HTR-8/SVneo (cell line): ENCODE results near the gene SLC16A9.
"Not testable (repeated sequence)": the region's sequence is repeated elsewhere in the genome, so short reads cannot be mapped to it uniquely, and the experiment has no call there.

Experiments used
- DNase-seq: peaks from one replicate; pipeline ENCODE4 v3.0.0; 2011; ENCODE audit warnings: low spot score, mixed read lengths; ENCODE audit not compliant: insufficient read length
- FAIRE-seq: peaks from 2 replicates; lab custom pipeline; 2011; peaks lifted over from hg19 to GRCh38; lab: Jason Lieb, UNC

Gene SLC16A9, protein sequence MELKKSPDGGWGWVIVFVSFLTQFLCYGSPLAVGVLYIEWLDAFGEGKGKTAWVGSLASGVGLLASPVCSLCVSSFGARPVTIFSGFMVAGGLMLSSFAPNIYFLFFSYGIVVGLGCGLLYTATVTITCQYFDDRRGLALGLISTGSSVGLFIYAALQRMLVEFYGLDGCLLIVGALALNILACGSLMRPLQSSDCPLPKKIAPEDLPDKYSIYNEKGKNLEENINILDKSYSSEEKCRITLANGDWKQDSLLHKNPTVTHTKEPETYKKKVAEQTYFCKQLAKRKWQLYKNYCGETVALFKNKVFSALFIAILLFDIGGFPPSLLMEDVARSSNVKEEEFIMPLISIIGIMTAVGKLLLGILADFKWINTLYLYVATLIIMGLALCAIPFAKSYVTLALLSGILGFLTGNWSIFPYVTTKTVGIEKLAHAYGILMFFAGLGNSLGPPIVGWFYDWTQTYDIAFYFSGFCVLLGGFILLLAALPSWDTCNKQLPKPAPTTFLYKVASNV

DNA sequence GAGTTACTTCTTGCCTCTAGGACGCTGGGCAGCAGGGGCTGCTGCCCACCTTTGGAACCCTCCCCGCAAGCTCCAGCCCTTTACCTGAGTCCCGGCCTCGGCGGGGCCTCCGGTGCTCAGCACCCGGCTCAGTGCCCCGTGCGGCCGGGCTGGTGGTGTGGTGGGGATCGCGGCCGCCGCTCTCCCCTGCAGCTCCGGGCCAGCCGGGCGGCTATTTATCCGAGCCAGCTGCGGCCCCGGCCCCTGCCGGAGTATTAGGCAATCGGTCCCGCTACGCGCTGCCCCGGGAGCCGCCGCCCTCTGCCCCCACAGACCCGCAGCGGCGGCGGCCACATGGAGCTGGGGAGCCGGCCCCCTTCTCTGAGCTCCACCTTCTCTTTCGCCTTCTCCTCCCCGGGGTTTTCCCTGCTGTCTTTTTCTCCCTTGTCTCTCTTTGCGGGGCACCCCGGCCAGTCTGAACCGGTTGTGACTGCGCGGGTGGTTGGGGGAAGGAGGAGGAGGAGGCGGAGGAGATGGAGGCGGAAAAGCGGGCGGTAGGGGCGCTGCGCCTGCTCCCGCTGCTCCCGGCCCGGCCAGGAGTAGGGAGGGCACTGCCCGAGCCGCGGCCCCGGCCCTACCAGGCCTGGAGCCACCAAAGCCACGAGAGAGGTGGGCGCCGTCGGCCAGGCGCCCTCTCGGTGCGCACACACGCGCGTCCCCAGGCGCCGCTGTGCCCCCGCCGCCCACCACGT is at the start of gene SLC16A9:
Gene SLC16A9, minus strand, starts transcription at position 456 of the 731 bp plus-strand sequence. CDS start 25,559 bp downstream, outside the sequence.
- no peak for FAIRE-seq
- peak; percentile 46 for DNase-seq

DNA sequence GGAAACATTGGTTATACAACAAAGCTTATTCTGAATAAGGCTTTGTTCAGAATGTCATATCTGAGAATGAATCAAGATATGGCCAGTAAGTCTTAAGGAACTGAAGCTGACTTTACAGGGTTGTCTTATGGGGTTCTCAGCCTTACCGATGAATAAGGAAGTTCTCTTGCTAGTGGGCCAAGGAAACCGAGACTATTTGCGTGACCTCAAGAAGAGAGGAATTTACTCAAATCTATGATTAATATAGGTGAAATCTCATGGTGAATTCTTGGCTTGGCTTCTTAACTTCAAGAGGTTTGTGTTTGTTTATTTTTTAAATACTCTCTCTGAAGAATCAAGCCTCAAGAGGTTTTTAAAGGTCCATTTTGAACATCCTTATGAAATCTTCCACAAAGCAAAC is 48.3 kb upstream of the SLC16A9 start:
- no peak for FAIRE-seq
- no peak for DNase-seq

DNA sequence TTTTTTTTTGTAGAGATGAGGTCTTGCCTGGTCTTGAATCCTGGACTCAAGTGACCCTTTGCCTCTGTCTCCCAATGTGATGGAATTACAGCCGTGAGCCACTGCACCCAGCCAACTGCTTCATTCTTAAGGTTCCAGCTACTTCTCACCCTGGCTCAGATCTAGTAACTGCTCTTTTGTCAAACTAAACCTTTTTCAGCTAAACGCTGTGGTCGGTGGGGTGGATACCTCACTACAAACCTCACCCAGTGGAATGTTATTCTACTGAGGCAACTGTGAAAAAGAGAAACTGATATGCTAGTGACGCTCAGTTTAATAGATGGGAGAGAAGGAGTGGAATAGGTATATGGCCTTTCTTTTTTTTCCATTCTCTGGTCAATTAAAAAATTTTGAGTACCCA is 45.3 kb upstream of the SLC16A9 start:
- no peak for FAIRE-seq
- DNase-seq: no peak

DNA sequence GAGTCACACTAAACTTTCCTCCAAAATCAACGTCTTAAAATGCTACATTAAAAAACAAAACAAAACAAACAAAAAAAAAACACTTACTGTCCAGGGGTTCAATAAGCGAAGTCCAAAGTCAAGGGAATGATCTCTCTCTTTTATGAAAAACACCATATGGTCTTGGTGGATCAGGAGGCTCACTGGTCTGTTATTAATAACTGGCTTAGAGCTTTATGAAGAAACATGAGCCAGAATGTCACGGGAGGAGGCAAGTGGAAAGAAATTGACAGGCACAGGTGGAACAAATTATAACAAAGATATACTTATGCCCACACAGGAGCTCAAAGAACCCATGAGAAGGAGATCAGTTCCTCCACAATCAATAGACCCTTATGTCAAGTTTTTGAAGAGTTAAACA is 43.6 kb upstream of the SLC16A9 start, which contains the start of gene MRLN:
Gene MRLN, minus strand, starts transcription at position 189 of the 400 bp plus-strand sequence.
- FAIRE-seq (no peak), DNase-seq (no peak)

DNA sequence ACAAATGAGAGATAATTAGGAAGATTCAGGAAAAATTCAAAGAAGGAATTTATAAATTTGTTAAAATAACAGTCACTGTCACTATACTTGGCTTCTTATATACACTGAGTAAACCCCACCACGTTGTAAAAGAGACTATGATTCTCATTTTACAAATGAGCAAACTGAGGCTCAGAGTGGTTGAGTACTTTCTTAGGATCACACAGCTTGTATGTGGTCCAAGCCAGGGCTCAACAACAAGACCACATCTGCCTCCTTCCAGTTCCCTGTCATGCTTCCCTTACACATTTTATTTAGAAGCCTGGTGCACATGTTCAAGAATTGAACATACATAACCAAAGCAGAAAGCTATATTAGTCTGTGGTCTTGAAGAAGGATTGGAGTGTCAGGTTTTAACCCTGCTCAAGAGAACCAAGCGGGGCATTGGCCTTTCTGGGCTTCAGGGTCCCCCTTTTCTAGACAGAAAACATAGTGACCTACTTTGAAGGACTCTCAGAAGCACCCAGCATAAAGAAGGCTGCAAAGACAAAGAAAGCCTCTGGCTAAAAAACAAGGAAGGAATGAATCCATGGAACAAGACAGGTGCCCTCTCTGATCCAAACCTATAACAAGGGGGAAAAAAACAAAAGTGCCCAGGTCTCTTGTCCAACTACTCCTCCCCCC is 42.8 kb upstream of the SLC16A9 start:
- DNase-seq (no peak), FAIRE-seq (no peak)

DNA sequence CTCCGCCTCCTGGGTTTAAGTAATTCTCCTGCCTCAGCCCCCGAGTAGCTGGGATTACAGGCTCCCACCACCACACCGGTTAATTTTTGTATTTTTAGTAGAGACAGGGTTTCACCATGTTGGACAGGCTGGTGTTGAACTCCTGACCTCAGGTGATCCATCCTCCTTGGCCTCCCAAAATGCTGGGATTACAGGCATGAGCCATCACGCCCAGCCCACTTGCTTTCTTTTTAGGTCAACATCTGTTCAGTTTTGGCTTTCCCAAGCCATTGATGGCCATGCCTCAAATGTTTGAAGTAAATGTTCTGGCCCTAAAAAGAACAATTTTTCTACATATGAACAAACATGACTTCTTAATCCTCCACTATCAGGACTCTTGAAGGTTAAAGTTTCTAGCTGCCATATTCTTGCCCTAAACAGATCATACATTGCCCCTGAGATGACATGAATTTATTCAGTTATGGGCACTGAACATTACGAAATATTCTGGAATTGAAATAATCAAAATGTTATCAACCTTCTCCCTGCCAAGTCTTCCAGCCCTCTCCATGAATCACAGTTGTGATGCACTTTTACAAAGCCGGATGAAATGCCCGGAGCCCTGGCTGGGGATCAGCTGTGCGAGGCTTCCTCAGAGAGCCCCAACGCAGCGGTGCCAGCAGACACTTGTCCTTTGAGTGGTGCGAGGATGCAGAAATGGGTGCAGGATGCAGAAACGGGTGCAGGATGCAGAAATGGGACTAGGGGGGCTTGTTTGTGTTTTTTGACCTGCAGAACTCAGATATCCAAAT is 40.7 kb upstream of the SLC16A9 start:
- FAIRE-seq (no peak), DNase-seq (no peak)

DNA sequence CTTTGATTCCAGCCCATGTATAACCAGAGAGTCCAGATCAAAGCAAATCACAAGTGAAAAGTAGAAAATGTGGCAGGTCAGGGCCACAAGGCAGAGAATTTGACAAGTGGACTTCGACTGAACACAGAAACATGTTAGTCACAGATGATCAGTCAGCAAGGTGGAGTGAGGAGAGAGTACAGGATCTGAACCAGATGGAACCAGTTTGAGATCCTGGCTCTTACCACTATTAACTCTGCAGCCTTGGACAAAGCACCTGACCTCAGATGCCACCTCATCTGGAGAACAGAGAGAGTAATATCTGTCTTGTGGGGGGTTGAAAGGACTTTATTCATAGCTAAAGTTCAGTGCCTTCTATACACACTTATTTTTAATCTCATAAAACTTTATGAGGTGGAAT is 39.2 kb upstream of the SLC16A9 start:
- FAIRE-seq: no peak
- no peak for DNase-seq

DNA sequence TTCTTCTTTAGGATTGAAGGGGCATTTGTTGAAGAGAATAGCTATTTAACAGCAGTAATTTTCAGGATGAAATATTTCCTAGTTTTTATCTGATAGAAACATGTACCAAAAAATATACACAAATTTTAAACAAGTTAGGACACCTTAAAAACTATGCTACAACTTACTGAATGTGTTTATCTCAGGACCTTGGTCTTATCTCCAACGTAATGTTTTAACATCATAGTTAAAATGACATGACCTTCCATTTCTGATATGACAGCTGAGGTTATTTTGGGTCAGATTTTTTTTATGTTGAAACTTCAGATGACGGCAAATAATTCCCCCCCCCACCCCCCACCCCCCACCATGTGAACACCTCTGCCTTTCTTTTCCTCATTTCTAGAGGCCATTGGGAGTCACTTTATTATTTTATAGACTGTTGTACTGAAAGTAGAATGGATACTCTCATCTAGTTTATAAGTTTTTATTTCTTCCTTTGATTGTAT is 35.6 kb upstream of the SLC16A9 start:
- FAIRE-seq (no peak), DNase-seq (no peak)

DNA sequence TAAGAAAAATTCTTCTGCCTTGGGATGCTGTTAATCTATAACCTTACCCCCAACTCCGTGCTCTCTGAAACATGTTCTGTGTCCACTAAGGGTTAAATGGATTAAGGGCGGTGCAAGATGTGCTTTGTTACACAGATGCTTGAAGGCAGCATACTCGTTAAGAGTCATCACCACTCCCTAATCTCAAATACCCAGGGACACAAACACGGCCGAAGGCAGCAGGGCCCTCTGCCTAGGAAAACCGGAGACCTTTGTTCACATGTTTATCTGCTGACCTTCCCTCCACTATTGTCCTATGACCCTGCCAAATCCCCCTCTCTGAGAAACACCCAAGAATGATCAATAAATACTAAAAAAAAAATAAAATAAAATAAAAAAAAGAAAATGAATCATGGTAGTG is 35.1 kb upstream of the SLC16A9 start:
- FAIRE-seq, DNase-seq: not testable (repeated sequence)

DNA sequence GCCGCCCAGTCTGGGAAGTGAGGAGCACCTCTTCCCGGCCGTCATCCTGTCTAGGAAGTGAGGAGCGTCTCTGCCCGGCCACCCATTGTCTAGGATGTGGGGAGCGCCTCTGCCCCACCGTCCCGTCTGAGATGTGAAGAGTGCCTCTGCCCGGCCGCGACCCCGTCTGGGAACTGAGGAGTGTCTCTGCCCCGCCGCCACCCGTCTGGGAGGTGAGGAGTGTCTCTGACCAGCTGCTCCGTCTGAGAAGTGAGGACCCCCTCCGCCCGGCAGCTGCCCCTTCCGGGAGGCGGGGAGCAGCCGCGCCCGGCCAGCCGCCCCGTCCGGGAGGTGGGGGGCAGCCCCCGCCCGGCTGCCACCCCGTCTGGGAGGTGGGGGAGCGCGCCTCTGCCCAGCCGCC is 34.5 kb upstream of the SLC16A9 start:
- DNase-seq, FAIRE-seq: not testable (repeated sequence)

DNA sequence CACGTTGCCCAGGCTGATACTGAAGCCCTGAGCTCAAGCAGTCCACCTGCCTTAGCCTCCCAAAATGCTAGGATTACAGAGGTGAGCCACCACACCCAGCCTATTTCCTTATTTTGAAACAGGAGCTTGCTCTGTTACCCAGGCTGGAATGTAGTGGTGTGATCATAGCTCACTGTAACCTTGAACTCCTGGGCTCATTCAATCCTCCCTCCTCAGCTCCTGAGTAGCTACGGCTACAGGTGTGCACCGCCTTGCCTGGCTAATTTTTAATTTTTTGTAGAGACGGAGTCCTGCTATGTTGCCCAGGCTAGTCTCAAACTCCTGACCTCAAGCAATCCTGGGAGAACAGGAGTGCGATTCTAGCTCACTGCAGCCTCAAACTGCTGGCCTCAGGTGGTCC is 31.9 kb upstream of the SLC16A9 start:
- DNase-seq (no peak), FAIRE-seq (no peak)

DNA sequence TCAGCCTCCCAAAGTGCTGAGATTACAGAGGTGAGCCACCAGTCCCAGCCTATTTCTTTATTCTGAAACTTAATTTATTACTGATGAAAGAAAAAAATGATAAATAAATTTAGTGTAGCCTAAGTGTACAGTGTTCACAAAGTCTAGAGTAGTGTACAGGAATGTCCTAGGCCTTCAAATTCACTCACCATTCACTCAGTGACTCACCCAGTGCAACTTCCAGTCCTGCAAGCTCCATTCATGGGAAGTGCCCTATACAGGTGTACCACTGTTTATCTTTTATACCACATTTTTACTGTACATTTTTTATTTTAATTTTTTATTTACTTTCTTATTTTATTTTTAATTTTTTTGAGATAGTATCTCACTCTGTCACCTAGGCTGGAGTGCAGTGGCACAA is 31.4 kb upstream of the SLC16A9 start:
- FAIRE-seq: no peak

DNA sequence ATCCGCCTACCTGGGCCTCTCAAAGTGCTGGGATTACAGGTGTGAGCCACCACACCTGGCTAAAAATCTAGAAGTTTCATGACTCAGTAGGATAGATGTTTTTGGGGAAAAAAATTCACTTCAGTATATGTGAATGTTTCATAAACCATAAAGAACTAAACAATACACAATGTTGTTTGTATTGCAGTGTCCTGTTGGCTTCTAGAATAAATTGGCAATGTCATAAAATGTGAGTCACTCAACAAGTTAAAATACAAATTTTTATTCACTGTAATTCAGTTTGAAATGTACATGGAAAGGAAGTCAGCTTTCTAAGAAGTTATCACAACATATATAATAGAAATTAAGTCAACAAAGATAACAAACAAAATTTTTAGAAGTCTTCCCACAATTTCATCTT is 27.1 kb upstream of the SLC16A9 start:
- FAIRE-seq: no peak
- DNase-seq: no peak

More for the DNA sequence above, 31.4 kb upstream of the SLC16A9 start:
- no peak for DNase-seq

DNA sequence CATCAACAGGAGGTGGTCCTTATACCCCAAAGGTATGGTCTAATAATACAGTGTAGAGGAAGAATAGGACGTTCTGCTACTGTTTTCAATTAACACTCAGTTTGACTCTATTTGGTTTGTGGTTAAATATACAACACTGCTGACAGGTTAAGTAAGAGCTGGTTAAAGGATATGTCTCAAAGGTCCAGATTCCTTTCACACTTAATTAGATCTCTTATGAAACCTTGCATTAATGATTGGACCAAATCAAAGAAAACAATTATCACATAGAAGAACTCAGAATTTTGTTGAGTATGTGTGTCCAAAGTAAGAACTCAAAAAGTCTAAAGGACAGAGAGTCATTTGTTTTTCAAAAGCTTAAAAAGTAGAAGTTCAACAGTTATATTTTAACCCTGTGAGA is 25.6 kb upstream of the SLC16A9 start:
- no peak for FAIRE-seq

DNA sequence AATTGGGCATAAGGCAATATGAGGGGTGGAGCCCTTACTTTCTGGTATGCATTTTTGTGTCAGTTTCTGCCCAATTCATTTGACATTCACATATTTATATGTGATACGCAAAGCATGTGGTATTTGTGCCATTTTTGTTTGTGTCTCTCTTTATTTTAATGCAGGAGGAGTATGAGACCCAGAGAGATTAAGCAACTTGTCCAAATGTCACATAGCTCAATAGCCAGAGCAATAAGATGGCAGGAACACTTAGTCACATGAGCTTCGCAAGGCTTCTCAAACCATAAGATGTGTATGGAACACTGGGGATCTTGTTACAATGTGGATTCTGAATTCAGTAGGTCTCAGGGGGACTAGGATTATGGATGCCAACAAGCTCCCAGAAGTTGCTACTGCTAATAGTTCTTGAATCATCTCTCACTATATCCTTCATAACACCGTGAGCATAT is 24.4 kb upstream of the SLC16A9 start:
- FAIRE-seq (no peak), DNase-seq (no peak)

More for the DNA sequence above, 25.6 kb upstream of the SLC16A9 start:
- DNase-seq: no peak

DNA sequence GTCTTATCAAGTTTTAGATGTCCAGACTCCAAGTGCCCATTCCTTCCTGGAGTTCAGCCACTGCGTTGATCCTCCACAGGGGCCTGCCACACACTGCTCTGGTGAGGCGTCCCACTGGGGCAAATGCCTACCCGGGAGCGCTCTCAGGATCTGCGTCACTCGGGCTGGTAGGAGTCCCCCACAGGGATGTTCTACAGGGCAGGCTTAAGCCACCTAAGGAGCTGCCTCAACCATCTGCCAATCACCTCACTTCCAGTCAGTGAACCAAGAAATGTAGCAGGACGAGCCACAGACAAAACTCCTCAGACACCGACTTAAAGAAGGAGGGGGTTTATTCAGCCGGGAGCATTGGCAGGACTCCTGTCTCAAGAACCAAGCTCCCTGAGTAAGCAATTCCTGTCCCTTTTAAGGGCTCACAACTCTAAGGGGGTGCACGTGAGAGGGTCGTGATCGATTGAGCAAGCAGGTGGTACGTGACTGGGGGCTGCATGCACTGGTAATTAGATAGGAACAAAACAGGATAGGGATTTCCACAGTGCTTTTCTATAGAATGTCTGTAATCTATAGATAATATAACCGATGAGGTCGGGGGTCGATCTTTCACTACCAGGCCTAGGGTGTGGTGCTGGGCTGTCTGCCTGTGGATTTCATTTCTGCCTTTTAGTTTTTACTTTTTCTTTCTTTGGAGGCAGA is 23.8 kb upstream of the SLC16A9 start:
- not testable (repeated sequence) for DNase-seq, FAIRE-seq

DNA sequence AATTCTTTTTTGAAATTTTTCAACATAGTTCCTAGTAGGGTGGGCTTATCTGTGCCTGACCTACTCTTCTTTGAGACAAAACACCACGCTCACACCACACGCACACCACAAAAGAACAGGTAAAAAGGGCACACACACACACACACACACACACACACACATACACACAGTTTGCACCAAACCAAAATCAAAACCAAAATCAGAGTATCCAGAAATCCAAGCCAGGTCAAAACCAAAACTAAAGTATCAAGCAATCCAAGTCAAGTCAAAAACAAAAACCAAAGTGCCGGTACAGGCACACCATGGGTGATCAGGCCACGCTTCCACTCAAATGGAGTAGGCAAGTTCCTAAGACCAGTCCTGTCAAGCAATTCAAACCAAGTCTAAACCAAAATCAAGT is 23.2 kb upstream of the SLC16A9 start:
- FAIRE-seq, DNase-seq: not testable (repeated sequence)

DNA sequence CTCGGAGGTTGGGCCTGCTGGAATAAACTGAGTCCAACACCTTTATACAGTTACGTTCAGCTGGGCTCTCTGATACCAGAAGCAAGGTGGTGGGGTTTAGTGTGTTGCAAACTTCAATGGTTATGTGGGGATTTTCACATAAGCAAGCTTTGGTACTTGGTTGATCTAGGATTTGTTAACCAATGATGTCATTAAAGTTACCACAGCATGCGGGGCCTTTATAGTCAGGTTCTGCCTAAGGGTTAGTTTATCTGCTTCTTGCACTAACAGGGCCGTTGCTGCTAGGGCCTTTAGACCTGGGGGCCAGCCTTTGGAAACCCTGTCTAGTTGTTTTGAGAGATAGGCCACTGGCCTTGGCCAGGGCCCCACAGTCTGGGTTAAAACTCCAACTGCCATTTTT is 19.5 kb upstream of the SLC16A9 start:
- DNase-seq, FAIRE-seq: not testable (repeated sequence)
